B cell (primary cell): ENCODE data around the gene TBX4. TPM values are rescaled to one million over a fixed set of nuclear protein-coding genes. Genes with fewer than 3 reads are reported as not detected.

Source experiments
- ATAC-seq: fragments of 200-7000 bp; cut with Tn5 transposase; one replicate; pipeline ENCODE4 v1.10.0; 2021; ENCODE audit warnings: low read depth, mild to moderate bottlenecking, moderate number of reproducible peaks, moderate library complexity
- CTCF ChIA-PET: fragments of 350-600 bp; sonication (Branson Sonifier 250); formaldehyde crosslinking; loops from one replicate; lab custom pipeline; 2021; ENCODE audit warnings: antibody characterized with exemption, inconsistent platforms; lab: Charles Lee
- POLR2A ChIA-PET: fragments of 350-600 bp; sonication (Branson Sonifier 250); formaldehyde crosslinking; loops from one replicate; lab custom pipeline; 2021; ENCODE audit warnings: antibody characterized with exemption; lab: Charles Lee
- DNase-seq: peaks from one replicate; pipeline ENCODE4 v3.0.0; 2013
- H2AFZ ChIP-seq: 2 replicates; pipeline ENCODE4 v1.6.1; 2012; ENCODE audit warnings: mild to moderate bottlenecking, low read depth, low read length; ENCODE audit not compliant: insufficient read depth, poor library complexity, severe bottlenecking
- H3K27ac ChIP-seq, 2 donors: 1 replicate in 1 of 2; 2 replicates in 1 of 2; pipeline ENCODE4 v1.5.1; 2012 to 2013; ENCODE audit warnings: low read length in 2 of 2, mild to moderate bottlenecking in 2 of 2, moderate library complexity in 1 of 2
- H3K27me3 ChIP-seq, 4 experiments: fragments of 200-600 bp in 1 of 4; sonication (generic) in 1 of 4; replicated peaks in 1 of 4; 1 replicate in 2 of 4; 2 replicates in 2 of 4; pipeline versions ENCODE4 v1.6.1 to v1.7.0; 2013 to 2016; ENCODE audit warnings: low read length in 3 of 4, mild to moderate bottlenecking in 2 of 4, mixed read lengths in 1 of 4, moderate library complexity in 1 of 4; ENCODE audit not compliant: insufficient read depth in 4 of 4, control insufficient read depth in 3 of 4; ENCODE audit errors: control extremely low read depth in 1 of 4
- H3K36me3 ChIP-seq, 2 experiments: replicated peaks in 1 of 2; 1 replicate in 1 of 2; 2 replicates in 1 of 2; pipeline versions ENCODE4 v1.6.1 to v1.7.1; 2013; ENCODE audit warnings: low read length in 1 of 2; ENCODE audit not compliant: insufficient read depth in 2 of 2, control insufficient read depth in 1 of 2; ENCODE audit errors: control extremely low read depth in 1 of 2, extremely low read depth in 1 of 2
- H3K4me1 ChIP-seq, 2 donors: fragments of 200-600 bp in 1 of 2; sonication (generic) in 1 of 2; 1 replicate in 1 of 2; 2 replicates in 1 of 2; pipeline versions ENCODE4 v1.5.1 to v1.6.1; 2013 to 2017; ENCODE audit warnings: low read length in 2 of 2; ENCODE audit not compliant: control insufficient read depth in 2 of 2, insufficient read depth in 2 of 2
- H3K4me2 ChIP-seq: replicated peaks from 2 replicates; pipeline ENCODE3; 2012; ENCODE audit warnings: mild to moderate bottlenecking, low read depth, low read length; ENCODE audit not compliant: poor library complexity, severe bottlenecking
- H3K4me3 ChIP-seq, 5 experiments: fragments of 200-600 bp in 1 of 5; sonication (generic) in 1 of 5; 1 replicate in 3 of 5; 2 replicates in 2 of 5; pipeline versions ENCODE4 v1.5.1 to v1.7.0; 2011 to 2016; ENCODE audit warnings: low read length in 4 of 5, mild to moderate bottlenecking in 4 of 5, low read depth in 2 of 5, control low read depth in 1 of 5, moderate library complexity in 1 of 5; ENCODE audit not compliant: insufficient read depth in 1 of 5; ENCODE audit errors: control extremely low read depth in 1 of 5, extremely low read depth in 1 of 5
- H3K79me2 ChIP-seq: fragments of 200-600 bp; sonication (generic); one replicate; pipeline ENCODE4 v1.6.0; 2016; ENCODE audit warnings: low read length; ENCODE audit not compliant: control insufficient read depth, insufficient read depth
- H3K9ac ChIP-seq: fragments of 200-600 bp; sonication (generic); 2 replicates; pipeline ENCODE4 v1.6.1; 2017; ENCODE audit warnings: mild to moderate bottlenecking, low read length, moderate library complexity
- H3K9me3 ChIP-seq, 3 donors: one replicate each; pipeline versions ENCODE4 v1.6.1 to v1.7.1; 2013; ENCODE audit warnings: low read length in 2 of 3; ENCODE audit not compliant: control insufficient read depth in 2 of 3, insufficient read depth in 1 of 3; ENCODE audit errors: control extremely low read depth in 1 of 3
- H4K20me1 ChIP-seq: 2 replicates; pipeline ENCODE4 v1.6.0; 2012; ENCODE audit warnings: mild to moderate bottlenecking, low read length; ENCODE audit not compliant: insufficient read depth, control insufficient read depth, poor library complexity, severe bottlenecking
- H3K27ac Mint-ChIP-seq: one replicate; pipeline ENCODE4 v1.8.0; 2021; ENCODE audit warnings: mixed read lengths
- H3K27me3 Mint-ChIP-seq: one replicate; pipeline ENCODE4 v1.8.0; 2021; ENCODE audit warnings: mixed read lengths
- H3K4me1 Mint-ChIP-seq: one replicate; pipeline ENCODE4 v1.8.0; 2021; ENCODE audit warnings: mixed read lengths
- H3K4me3 Mint-ChIP-seq: one replicate; pipeline ENCODE4 v1.8.0; 2021; ENCODE audit warnings: mixed read lengths
- H3K9me3 Mint-ChIP-seq: one replicate; pipeline ENCODE4 v1.8.0; 2022; ENCODE audit warnings: mixed read lengths; ENCODE audit not compliant: insufficient read depth
- EZH2 ChIP-seq: IDR thresholded peaks from 2 replicates; pipeline ENCODE4 v1.6.1; 2012; ENCODE audit warnings: borderline replicate concordance, low read depth, mild to moderate bottlenecking, moderate library complexity, low read length; ENCODE audit not compliant: insufficient read depth, poor library complexity, severe bottlenecking
- WGBS: methylation state at CpG from one replicate; pipeline ENCODE4 v1.1.5; 2013; ENCODE audit warnings: missing lambda C conversion rate; ENCODE audit not compliant: insufficient coverage; 5-methylcytosine and 5-hydroxymethylcytosine counted together
- intact Hi-C: fragments of 100-400 bp; cut with micrococcal nuclease; formaldehyde crosslinking; loops from one replicate; pipeline ENCODE4 v1.10.0; 2022
- polyA plus RNA-seq: library from polyadenylated mRNA; depleted of rRNA; stranded (reverse); fragments of >200 nt; gene quantifications from 2 replicates; pipeline ENCODE4 v1.2.3, GENCODE V29; 2012
- total RNA-seq, 2 donors: library from RNA; stranded (reverse); fragments of 120-200 nt in 1 of 2; gene quantifications; 1 replicate in 1 of 2; 2 replicates in 1 of 2; pipeline versions ENCODE4 v1.2.3 to v1.2.4, GENCODE V29; 2013 to 2022
- TF ChIP-seq, protein P1 (sequence below): fragments of 200-600 bp; IDR thresholded peaks from one replicate; pipeline ENCODE4 v1.8.0; 2022; ENCODE audit warnings: antibody characterized with exemption, mild to moderate bottlenecking

Gene TBX4
- total and polyA plus RNA-seq, 2 donors (not counting 1 experiment from before 2014, with no cell fraction given), result not detected

DNA sequence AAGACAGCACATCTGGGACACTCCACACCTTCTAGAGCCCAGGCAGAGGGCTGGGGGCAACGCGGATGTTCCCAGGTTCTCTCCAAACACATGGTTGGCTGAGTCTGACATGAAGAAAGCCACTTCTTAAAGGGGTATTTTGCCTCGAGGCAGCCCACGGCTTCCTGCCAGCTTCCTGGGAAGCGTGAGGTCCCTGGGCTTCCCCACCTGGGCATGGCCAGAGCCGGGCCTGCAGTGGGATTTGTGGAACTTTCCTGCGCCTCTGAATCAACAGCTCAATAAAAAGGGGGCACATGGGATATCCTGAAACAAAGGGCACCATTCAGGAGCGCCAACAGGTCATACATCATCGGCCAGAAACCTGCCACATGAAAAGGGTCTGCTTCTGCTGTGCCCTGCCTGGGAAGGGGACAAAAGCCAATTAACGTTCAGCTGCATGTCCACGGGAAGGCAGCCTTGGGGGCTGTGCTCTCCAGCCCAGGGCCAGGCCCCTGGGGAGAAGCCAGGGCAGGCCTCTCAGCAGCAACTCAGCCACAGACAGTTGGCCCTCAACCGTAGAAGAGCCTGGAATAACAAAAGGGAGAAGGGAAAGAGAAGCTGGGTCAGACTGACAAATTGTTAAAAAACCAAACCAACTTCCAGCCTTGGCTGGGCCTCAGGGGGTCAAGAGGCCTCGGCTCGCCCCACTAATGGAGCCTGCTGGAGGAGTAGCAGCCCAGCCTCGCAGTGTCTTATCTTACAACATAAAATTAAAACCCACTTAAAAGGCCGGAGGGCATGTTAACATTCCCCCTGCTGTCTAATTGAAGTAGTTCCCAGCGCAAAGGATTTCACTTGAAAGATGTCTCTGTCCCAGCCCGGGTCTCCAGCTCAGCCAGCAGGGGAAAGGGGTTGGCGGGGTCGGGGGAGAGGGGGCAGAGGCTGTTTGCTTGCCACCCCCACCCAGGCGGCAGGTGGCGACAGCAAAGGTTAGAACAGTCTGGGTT lies 34.2 kb downstream of the TBX4 start:
- no peak overlapping the region for H2AFZ ChIP-seq
- no peaks in the 10 kb centered on the region for H3K4me1 ChIP-seq
- H3K4me3 ChIP-seq, result no peak overlapping the region
- H4K20me1 ChIP-seq, result no peaks in the 10 kb centered on the region
- no peak overlapping the region for H3K27ac Mint-ChIP-seq
- DNase-seq (no peak), ATAC-seq (no peak)
- no peaks in the 10 kb centered on the region for H3K79me2 ChIP-seq
- WGBS, result 83% methylated on average over 16 of the region's 22 CpGs
- H3K36me3 ChIP-seq, result no peaks in the 10 kb centered on the region
- H3K27me3 Mint-ChIP-seq, result peaks cover 4% of the 10 kb centered on the region
- CTCF ChIA-PET, result no interaction called here
- H3K4me2 ChIP-seq, result no peak overlapping the region
- H3K9me3 ChIP-seq, result peaks cover 0 to 5% (median 0%) of the 10 kb centered on the region in 3 donors
- H3K27ac ChIP-seq, result no peak overlapping the region
- H3K4me1 Mint-ChIP-seq, result no peaks in the 10 kb centered on the region
- no peaks in the 10 kb centered on the region for H3K27me3 ChIP-seq
- TF ChIP-seq EZH2, result no peak
- TF ChIP-seq, protein P1, sequence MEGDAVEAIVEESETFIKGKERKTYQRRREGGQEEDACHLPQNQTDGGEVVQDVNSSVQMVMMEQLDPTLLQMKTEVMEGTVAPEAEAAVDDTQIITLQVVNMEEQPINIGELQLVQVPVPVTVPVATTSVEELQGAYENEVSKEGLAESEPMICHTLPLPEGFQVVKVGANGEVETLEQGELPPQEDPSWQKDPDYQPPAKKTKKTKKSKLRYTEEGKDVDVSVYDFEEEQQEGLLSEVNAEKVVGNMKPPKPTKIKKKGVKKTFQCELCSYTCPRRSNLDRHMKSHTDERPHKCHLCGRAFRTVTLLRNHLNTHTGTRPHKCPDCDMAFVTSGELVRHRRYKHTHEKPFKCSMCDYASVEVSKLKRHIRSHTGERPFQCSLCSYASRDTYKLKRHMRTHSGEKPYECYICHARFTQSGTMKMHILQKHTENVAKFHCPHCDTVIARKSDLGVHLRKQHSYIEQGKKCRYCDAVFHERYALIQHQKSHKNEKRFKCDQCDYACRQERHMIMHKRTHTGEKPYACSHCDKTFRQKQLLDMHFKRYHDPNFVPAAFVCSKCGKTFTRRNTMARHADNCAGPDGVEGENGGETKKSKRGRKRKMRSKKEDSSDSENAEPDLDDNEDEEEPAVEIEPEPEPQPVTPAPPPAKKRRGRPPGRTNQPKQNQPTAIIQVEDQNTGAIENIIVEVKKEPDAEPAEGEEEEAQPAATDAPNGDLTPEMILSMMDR, result no peak
- no peak overlapping the region for H3K4me3 Mint-ChIP-seq
- intact Hi-C loops, result no loop called here
- H3K9me3 Mint-ChIP-seq, result no peaks in the 10 kb centered on the region
- no peak overlapping the region for H3K9ac ChIP-seq
- POLR2A ChIA-PET, result no interaction called here
